AG08395 (cell line): Measurements from ENCODE around the gene DDX41.

ENCODE experiments used
- DNase-seq: peaks from one replicate; pipeline ENCODE4 v3.0.0; 2012; ENCODE audit warnings: mixed read lengths, low spot score

DDX41 gene

GRCh38 chr5:177468685-177469628, 47.8 kb downstream of the DDX41 start:
- DNase-seq: peak; percentile 68

GRCh38 chr5:177468329-177468684, 48.5 kb downstream of the DDX41 start:
- no peak for DNase-seq

GRCh38 chr5:177467436-177467835, 49.3 kb downstream of the DDX41 start:
- DNase-seq: no peak

GRCh38 chr5:177466861-177467260, 49.9 kb downstream of the DDX41 start:
- no peak for DNase-seq

GRCh38 chr5:177465044-177465443, 51.7 kb downstream of the DDX41 start:
- no peak for DNase-seq

- DNase-seq: no peak
These were observed 54.6 kb downstream of the DDX41 start for GRCh38 chr5:177462021-177462670.
